Esophagus muscularis mucosa (tissue), 4 donors: ENCODE results near the gene RTN4.
A peak's percentile ranks its signal among the peaks of the same experiment; 100 is the strongest.

Experiments used
- EP300 ChIP-seq: sonication (generic); formaldehyde crosslinking; IDR thresholded peaks from one replicate; pipeline ENCODE4 v1.6.1; 2017; ENCODE audit warnings: antibody characterized with exemption
- POLR2A ChIP-seq: fragments of 450-650 bp; IDR thresholded peaks from one replicate; pipeline ENCODE4 v1.6.1; 2017; ENCODE audit warnings: antibody characterized with exemption, moderate library complexity, mild to moderate bottlenecking, low read depth
- POLR2AphosphoS5 ChIP-seq, 2 donors: sonication (generic); formaldehyde crosslinking; IDR thresholded peaks; one replicate each; pipeline ENCODE4 v1.6.1; 2017; ENCODE audit warnings: antibody characterized with exemption in 2 of 2
- TF ChIP-seq, protein P1 (sequence below), 3 experiments: fragments of 200-600 bp in 2 of 3; fragments of 450-650 bp in 1 of 3; sonication (generic) in 2 of 3; IDR thresholded peaks; one replicate each; pipeline ENCODE4 v1.5.1; 2017 to 2019; ENCODE audit warnings: antibody characterized with exemption in 3 of 3, mild to moderate bottlenecking in 2 of 3, moderate library complexity in 1 of 3

DNA sequence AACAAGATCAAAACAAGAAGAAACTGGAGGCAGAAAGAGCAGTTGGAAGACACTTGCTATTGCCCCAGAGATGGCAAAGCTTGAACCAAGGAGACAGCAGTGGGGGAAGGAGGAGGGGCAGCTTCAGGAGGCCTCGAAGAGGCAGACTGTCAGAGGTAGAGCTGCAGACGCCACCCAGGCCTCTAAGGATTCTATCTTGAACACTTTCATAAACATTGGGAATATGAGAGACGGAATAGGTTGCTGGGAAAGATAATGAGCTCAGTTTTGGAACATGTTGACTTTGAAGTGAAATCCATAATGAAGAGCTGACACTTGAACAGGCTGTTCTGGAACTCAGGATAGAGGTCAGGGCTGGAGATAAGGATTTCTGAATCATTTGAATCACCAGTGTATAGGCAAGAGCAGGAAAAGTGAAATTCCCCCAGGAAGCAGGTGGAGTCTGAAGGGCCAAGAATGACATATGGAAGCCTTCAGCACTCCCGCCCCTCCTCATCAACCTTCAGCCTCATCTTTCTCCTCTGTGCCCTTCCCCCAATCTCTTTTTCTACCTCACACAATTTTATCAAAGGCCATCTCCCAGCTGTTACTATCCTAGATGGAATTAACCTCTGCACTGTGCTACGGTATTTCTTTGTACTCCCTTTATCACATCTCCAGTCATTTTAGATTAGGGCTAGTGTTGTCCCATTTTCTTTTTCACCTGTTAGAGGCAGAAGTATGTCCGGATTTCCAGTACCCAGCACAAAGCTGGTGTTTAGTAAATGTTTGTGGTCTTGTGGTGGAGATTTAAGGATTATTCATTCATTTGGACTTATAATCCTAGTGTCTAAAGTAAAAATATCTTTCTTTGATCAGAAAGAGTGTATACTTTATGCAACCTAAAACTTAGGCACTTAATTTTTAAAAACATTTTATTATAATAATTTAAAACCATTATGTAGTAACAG, 47.5 kb upstream of the RTN4 start:
- TF ChIP-seq, protein P1, sequence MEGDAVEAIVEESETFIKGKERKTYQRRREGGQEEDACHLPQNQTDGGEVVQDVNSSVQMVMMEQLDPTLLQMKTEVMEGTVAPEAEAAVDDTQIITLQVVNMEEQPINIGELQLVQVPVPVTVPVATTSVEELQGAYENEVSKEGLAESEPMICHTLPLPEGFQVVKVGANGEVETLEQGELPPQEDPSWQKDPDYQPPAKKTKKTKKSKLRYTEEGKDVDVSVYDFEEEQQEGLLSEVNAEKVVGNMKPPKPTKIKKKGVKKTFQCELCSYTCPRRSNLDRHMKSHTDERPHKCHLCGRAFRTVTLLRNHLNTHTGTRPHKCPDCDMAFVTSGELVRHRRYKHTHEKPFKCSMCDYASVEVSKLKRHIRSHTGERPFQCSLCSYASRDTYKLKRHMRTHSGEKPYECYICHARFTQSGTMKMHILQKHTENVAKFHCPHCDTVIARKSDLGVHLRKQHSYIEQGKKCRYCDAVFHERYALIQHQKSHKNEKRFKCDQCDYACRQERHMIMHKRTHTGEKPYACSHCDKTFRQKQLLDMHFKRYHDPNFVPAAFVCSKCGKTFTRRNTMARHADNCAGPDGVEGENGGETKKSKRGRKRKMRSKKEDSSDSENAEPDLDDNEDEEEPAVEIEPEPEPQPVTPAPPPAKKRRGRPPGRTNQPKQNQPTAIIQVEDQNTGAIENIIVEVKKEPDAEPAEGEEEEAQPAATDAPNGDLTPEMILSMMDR (IDR thresholded peaks at IDR 0.05), result no peak
- no peak for TF ChIP-seq POLR2A
- TF ChIP-seq POLR2AphosphoS5 (IDR thresholded peaks at IDR 0.05), result peak in 1 of 2 donors; percentile 49
- TF ChIP-seq EP300, result peak; percentile 43
